K562 (cell line): ENCODE measurements around the gene FBXO36. TPM values are rescaled to one million over a fixed set of nuclear protein-coding genes. Genes with fewer than 3 reads are reported as not detected.

ENCODE experiments used
- ARID1B ChIP-seq: fragments of 450-650 bp; IDR thresholded peaks from 2 replicates; pipeline ENCODE4 v1.6.1; 2016; ENCODE audit warnings: antibody characterized with exemption, mild to moderate bottlenecking, inconsistent platforms
- ARID4B ChIP-seq: sonication (generic); formaldehyde crosslinking; IDR thresholded peaks from 2 replicates; pipeline ENCODE4 v1.8.0; 2022; ENCODE audit warnings: mild to moderate bottlenecking, missing genetic modification reagents
- CEBPG ChIP-seq, 3 experiments: fragments of 200-800 bp in 1 of 3; sonication (Bioruptor generic) in 1 of 3; sonication (generic) in 1 of 3; formaldehyde crosslinking in 1 of 3; IDR thresholded peaks in 2 of 3; conservative IDR thresholded peaks in 1 of 3; 2 replicates each; pipeline versions ENCODE4 v1.6.1 to v1.8.0; 2016 to 2022; ENCODE audit warnings: missing compliant biosample characterization in 2 of 3, missing genetic modification characterization in 2 of 3, mild to moderate bottlenecking in 1 of 3, missing genetic modification reagents in 1 of 3
- CXXC5 ChIP-seq: fragments of 250-450 bp; sonication (Bioruptor Pico); IDR thresholded peaks from 2 replicates; pipeline ENCODE4 v1.8.0; 2022; ENCODE audit warnings: inconsistent platforms, mild to moderate bottlenecking, moderate library complexity
- ESRRA ChIP-seq: fragments of 450-650 bp; IDR thresholded peaks from 2 replicates; pipeline ENCODE4 v1.6.1; 2014; ENCODE audit warnings: low read depth, mild to moderate bottlenecking, moderate library complexity, borderline replicate concordance
- FOXP1 ChIP-seq: sonication (generic); formaldehyde crosslinking; IDR thresholded peaks from 2 replicates; pipeline ENCODE4 v1.8.0; 2022; ENCODE audit warnings: mild to moderate bottlenecking, missing genetic modification reagents
- GABPA ChIP-seq: fragments of 200-800 bp; sonication (Bioruptor generic); conservative IDR thresholded peaks from 2 replicates; pipeline ENCODE4 v1.6.1; 2016; ENCODE audit warnings: low read depth, missing genetic modification characterization, missing compliant biosample characterization
- IRF2 ChIP-seq: sonication (generic); formaldehyde crosslinking; IDR thresholded peaks from 2 replicates; pipeline ENCODE4 v1.8.1; 2022; ENCODE audit warnings: mild to moderate bottlenecking, missing genetic modification reagents
- KHSRP ChIP-seq: fragments of 450-650 bp; IDR thresholded peaks from 2 replicates; pipeline ENCODE4 v1.6.1; 2017
- NFIC ChIP-seq: fragments of 450-650 bp; IDR thresholded peaks from 2 replicates; pipeline ENCODE4 v1.6.1; 2017; ENCODE audit warnings: mild to moderate bottlenecking, inconsistent platforms
- PML ChIP-seq: IDR thresholded peaks from 2 replicates; pipeline ENCODE4 v1.6.1; 2012; ENCODE audit warnings: low read length, inconsistent platforms
- POLR2AphosphoS5 ChIP-seq: IDR thresholded peaks from 2 replicates; pipeline ENCODE4 v1.6.1; 2011; ENCODE audit warnings: mild to moderate bottlenecking, low read depth, low read length, moderate library complexity; ENCODE audit not compliant: control insufficient read depth, insufficient read depth
- PRMT5 ChIP-seq: sonication (generic); formaldehyde crosslinking; IDR thresholded peaks from 2 replicates; pipeline ENCODE4 v1.5.0; 2020; ENCODE audit warnings: missing genetic modification reagents
- ZC3H4 ChIP-seq: sonication (generic); formaldehyde crosslinking; IDR thresholded peaks from 2 replicates; pipeline ENCODE4 v1.9.0; 2021; ENCODE audit warnings: missing genetic modification reagents, borderline replicate concordance
- ZEB2 ChIP-seq: fragments of 450-650 bp; IDR thresholded peaks from 2 replicates; pipeline ENCODE4 v1.6.1; 2016
- ZFP91 ChIP-seq: sonication (generic); formaldehyde crosslinking; IDR thresholded peaks from 2 replicates; pipeline ENCODE4 v1.8.0; 2022; ENCODE audit warnings: mild to moderate bottlenecking, missing genetic modification reagents
- ZNF311 ChIP-seq: fragments of 250-450 bp; sonication (Bioruptor Pico); IDR thresholded peaks from 2 replicates; pipeline ENCODE4 v1.4.0; 2020; ENCODE audit warnings: mild to moderate bottlenecking, moderate library complexity
- ZNF324 ChIP-seq: fragments of 250-450 bp; sonication (Bioruptor Pico); IDR thresholded peaks from 2 replicates; pipeline ENCODE4 v1.4.0; 2020; ENCODE audit warnings: mild to moderate bottlenecking
- polyA plus RNA-seq, 8 experiments: library from polyadenylated mRNA; depleted of rRNA in 4 of 8; stranded (reverse) in 5 of 8; unstranded in 3 of 8; fragments of >200 nt; fragmentation: Nextera tagmentation in 2 of 8; fragmentation: Illumina TruSeq in 1 of 8; extraction: Ambion mirVana in 2 of 8; extraction: Trizol in 1 of 8; gene quantifications; 2 replicates each; pipeline versions ENCODE4 v1.2.1 to v1.2.3, GENCODE V29; 2011 to 2014; ENCODE audit warnings: inconsistent platforms in 1 of 8, missing spikeins in 1 of 8
- total RNA-seq, 7 experiments: library from RNA; depleted of rRNA in 6 of 7; stranded (reverse); fragments of >200 nt in 6 of 7; fragmentation: Illumina TruSeq in 2 of 7; extraction: Trizol in 2 of 7; gene quantifications; 2 replicates each; pipeline versions ENCODE4 v1.2.1 to v1.2.3, GENCODE V29; 2011 to 2021; ENCODE audit warnings: low replicate concordance in 1 of 7
- TF ChIP-seq, protein P1 (sequence below): fragments of 200-800 bp; sonication (Bioruptor generic); IDR thresholded peaks from 2 replicates; pipeline ENCODE4 v1.6.1; 2017; ENCODE audit warnings: missing genetic modification characterization, missing compliant biosample characterization
- TF ChIP-seq, protein P2 (sequence below): sonication (generic); formaldehyde crosslinking; IDR thresholded peaks from 2 replicates; pipeline ENCODE4 v1.5.0; 2020; ENCODE audit warnings: missing genetic modification reagents

Gene FBXO36
- total and polyA plus RNA-seq, 9 of the 15 experiments (the other 6 are each of a cell fraction or from before 2014, with no cell fraction given): 0.40 to 0.91 (median 0.58) TPM

DNA sequence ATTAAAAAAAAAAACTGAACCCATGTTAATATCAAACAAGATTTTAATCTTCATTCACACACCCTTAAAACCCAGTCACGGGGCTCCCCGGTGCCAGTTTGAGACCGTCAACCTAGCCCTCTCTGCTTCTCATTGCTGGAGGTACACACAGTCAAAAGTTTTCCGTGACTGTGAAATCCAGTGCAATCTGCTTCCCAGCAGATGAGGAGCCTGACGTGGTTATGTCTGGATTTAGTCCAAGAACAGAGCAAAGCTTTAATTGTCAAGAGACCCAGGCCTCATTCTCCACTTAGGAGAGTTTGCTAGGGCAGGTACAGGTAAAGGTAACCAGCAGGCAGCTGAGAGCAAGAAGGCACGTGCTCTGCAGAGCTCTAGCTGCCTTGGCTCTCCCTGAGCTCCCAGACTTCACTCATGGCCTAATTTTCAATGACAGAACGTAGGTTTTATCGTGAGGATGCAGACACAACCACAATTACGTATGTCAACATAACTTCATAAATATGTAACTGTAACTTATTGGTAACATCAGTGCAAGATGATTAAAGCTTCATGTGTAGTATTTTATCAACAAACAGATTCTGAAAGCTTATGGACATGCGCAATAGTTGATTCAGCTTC, 90.1 kb downstream of the FBXO36 start (continued):
- TF ChIP-seq ARID4B (CRISPR knock-in tag): no peak
- no peak for TF ChIP-seq ZNF311
- peak; percentile 86 for TF ChIP-seq ARID1B
- peak; percentile 82 for TF ChIP-seq PML
- TF ChIP-seq, protein P1, sequence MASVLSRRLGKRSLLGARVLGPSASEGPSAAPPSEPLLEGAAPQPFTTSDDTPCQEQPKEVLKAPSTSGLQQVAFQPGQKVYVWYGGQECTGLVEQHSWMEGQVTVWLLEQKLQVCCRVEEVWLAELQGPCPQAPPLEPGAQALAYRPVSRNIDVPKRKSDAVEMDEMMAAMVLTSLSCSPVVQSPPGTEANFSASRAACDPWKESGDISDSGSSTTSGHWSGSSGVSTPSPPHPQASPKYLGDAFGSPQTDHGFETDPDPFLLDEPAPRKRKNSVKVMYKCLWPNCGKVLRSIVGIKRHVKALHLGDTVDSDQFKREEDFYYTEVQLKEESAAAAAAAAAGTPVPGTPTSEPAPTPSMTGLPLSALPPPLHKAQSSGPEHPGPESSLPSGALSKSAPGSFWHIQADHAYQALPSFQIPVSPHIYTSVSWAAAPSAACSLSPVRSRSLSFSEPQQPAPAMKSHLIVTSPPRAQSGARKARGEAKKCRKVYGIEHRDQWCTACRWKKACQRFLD: peak; percentile 59; the same call in 1 of the 2 replicates
- peak; percentile 90 for TF ChIP-seq ZEB2
- TF ChIP-seq POLR2AphosphoS5: 0 out of 2 replicates have a peak, but pooled peaks have one; percentile 35
- TF ChIP-seq, protein P2, sequence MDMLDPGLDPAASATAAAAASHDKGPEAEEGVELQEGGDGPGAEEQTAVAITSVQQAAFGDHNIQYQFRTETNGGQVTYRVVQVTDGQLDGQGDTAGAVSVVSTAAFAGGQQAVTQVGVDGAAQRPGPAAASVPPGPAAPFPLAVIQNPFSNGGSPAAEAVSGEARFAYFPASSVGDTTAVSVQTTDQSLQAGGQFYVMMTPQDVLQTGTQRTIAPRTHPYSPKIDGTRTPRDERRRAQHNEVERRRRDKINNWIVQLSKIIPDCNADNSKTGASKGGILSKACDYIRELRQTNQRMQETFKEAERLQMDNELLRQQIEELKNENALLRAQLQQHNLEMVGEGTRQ (CRISPR knock-in tag): no peak
- TF ChIP-seq CEBPG (CRISPR knock-in tag; IDR thresholded peaks at IDR 0.05): peak; percentile 65; the same call in 1 of the 2 replicates
- peak in 1 of 2 experiments; percentile 76; a peak in 2 of 4 replicates for TF ChIP-seq CEBPG (tag; conservative IDR thresholded peaks at IDR 0.05 in 1 of 2, IDR thresholded peaks at IDR 0.05 in 1 of 2)
- 0 out of 2 replicates have a peak, but pooled peaks have one; percentile 38 for TF ChIP-seq FOXP1
- no peak for TF ChIP-seq KHSRP
- peak; percentile 28 for TF ChIP-seq NFIC
- TF ChIP-seq CXXC5 (CRISPR knock-in tag): peak; percentile 76
- no peak for TF ChIP-seq ZNF324 (CRISPR knock-in tag)
- TF ChIP-seq PRMT5: no peak
- no peak for TF ChIP-seq ESRRA
- TF ChIP-seq IRF2 (CRISPR knock-in tag): no peak
- no peak for TF ChIP-seq ZC3H4
- TF ChIP-seq ZFP91: no peak
- no peak for TF ChIP-seq GABPA (tag)
